Epithelial cell of proximal tubule (primary cell): ENCODE measurements around the gene FCN2. TPM values are rescaled to one million over a fixed set of nuclear protein-coding genes. Genes with fewer than 3 reads are reported as not detected.

ENCODE experiments used
- DNase-seq: peaks from one replicate; pipeline ENCODE4 v3.0.0-alpha.2; 2011; ENCODE audit warnings: low read depth
- H3K4me3 ChIP-seq: 2 replicates; pipeline ENCODE4 v1.5.1; 2011; ENCODE audit warnings: low read depth, mild to moderate bottlenecking, low read length
- CTCF ChIP-seq: conservative IDR thresholded peaks from 2 replicates; pipeline ENCODE4 v1.5.1; 2012; ENCODE audit warnings: low read depth, mild to moderate bottlenecking, low read length
- total RNA-seq: library from RNA; depleted of rRNA; stranded (reverse); fragments of >200 nt; gene quantifications from 2 replicates; pipeline ENCODE4 v1.2.3, GENCODE V29; 2015

The FCN2 gene
- total RNA-seq, 1 donor from 2014 or later = not detected

- no peak for DNase-seq
- no peak overlapping the region for H3K4me3 ChIP-seq
- TF ChIP-seq CTCF = no peak
Measured at GRCh38 chr9:134869554-134870300, 10.9 kb upstream of the FCN2 start.

- no peak for DNase-seq
- no peak overlapping the region for H3K4me3 ChIP-seq
- TF ChIP-seq CTCF = no peak
Measured at GRCh38 chr9:134870301-134870694, 10.3 kb upstream of the FCN2 start.

- DNase-seq = no peak
- TF ChIP-seq CTCF = no peak
- H3K4me3 ChIP-seq = no peak overlapping the region
Measured at GRCh38 chr9:134870746-134871662, 9.6 kb upstream of the FCN2 start.

GRCh38 chr9:134871697-134872340 is 8.8 kb upstream of the FCN2 start:
- no peak for TF ChIP-seq CTCF
- H3K4me3 ChIP-seq = no peak overlapping the region
- DNase-seq = no peak

- no peak overlapping the region for H3K4me3 ChIP-seq
- no peak for DNase-seq
- no peak for TF ChIP-seq CTCF
Measured at GRCh38 chr9:134872482-134873231, 8.0 kb upstream of the FCN2 start.

GRCh38 chr9:134875371-134875770 is 5.2 kb upstream of the FCN2 start:
- H3K4me3 ChIP-seq = no peak overlapping the region
- TF ChIP-seq CTCF = no peak
- DNase-seq = no peak
